ENCODE data around the gene GATAD2A. TPM values are rescaled to one million over a fixed set of nuclear protein-coding genes. Genes with fewer than 3 reads are reported as not detected.
A peak's percentile ranks its signal among the peaks of the same experiment; 100 is the strongest.

Gene GATAD2A
- total and polyA plus RNA-seq, 4 experiments from 2014 or later: 3.8 to 108 (median 65.6) TPM

GRCh38 chr19:19487950-19488874 is 82.7 kb downstream of the GATAD2A start:
- H3K27me3 Mint-ChIP-seq: no peaks in the 10 kb centered on the region
- Histone ChIP-seq H3K4me3 (ENCODE audit: low read length in 2 of 2) (peak overlapping the region; percentile 9 to 26), H3K9me3 (ENCODE audit: control insufficient read depth in 1 of 2, low read length in 2 of 2) (no peaks in the 10 kb centered on the region), H3K4me1 (ENCODE audit: insufficient read depth, low read length) (peaks cover 54% of the 10 kb centered on the region), H3K27me3 (ENCODE audit: insufficient read depth, low read length) (no peaks in the 10 kb centered on the region), H3K36me3 (ENCODE audit: insufficient read depth, low read length) (peaks cover 11% of the 10 kb centered on the region), H3K27ac (ENCODE audit: low read depth, low read length) (peak overlapping the region; percentile 80)
- peak overlapping the region; percentile 98 to 100 (median 100) for H3K27ac Mint-ChIP-seq
- peaks cover 12 to 28% of the 10 kb centered on the region in 2 donors for H3K36me3 Mint-ChIP-seq
- CTCF ChIA-PET (ENCODE audit: partially characterized antibody): interaction anchor here (0.6 to 10.9 kb wide), 10 partner anchors 13 to 263 kb away, joined by 3 to 287 read pairs (median 10); partner anchors contain the start of gene GATAD2A
- POLR2A ChIA-PET (ENCODE audit: partially characterized antibody): interaction anchor here (0.6 to 5.7 kb wide), 21 partner anchors 10 to 180 kb away, joined by 3 to 134 read pairs (median 5); partner anchors contain the start of genes GATAD2A, NDUFA13, TSSK6 and ZNF101
- H3K4me3 Mint-ChIP-seq: peak overlapping the region; percentile 68 to 87 (median 78)
- peaks cover 29 to 69% (median 50%) of the 10 kb centered on the region in 4 donors for H3K4me1 Mint-ChIP-seq
- intact Hi-C loops (cut with micrococcal nuclease): loop anchor here (5.0 kb wide), 1 partner anchor 41 kb away; no protein-coding TSS in a partner anchor
- no peaks in the 10 kb centered on the region for H3K9me3 Mint-ChIP-seq
- DNase-seq: peak in 1 of 5 donors; percentile 6

GRCh38 chr19:19488875-19489690 is 83.6 kb downstream of the GATAD2A start:
- H3K36me3 Mint-ChIP-seq: peaks cover 10 to 27% of the 10 kb centered on the region in 2 donors
- H3K4me1 Mint-ChIP-seq: peaks cover 29 to 67% (median 47%) of the 10 kb centered on the region in 4 donors
- POLR2A ChIA-PET (ENCODE audit: partially characterized antibody): interaction anchor here (0.7 to 5.7 kb wide), 24 partner anchors 10 to 303 kb away, joined by 3 to 134 read pairs (median 6); partner anchors contain the start of genes BORCS8, GATAD2A, NDUFA13 and RFXANK
- H3K36me3 ChIP-seq (ENCODE audit: insufficient read depth, low read length): peaks cover 16% of the 10 kb centered on the region
- peaks cover 54% of the 10 kb centered on the region for H3K4me1 ChIP-seq (ENCODE audit: insufficient read depth, low read length)
- peak overlapping the region; percentile 9 to 37 for H3K4me3 ChIP-seq (ENCODE audit: low read length in 2 of 2)
- H3K27me3 Mint-ChIP-seq: no peaks in the 10 kb centered on the region
- peak; percentile 93 to 99 (median 95) for DNase-seq
- H3K9me3 Mint-ChIP-seq: no peaks in the 10 kb centered on the region
- CTCF ChIA-PET (ENCODE audit: partially characterized antibody): interaction anchor here (0.6 to 10.9 kb wide), 14 partner anchors 17 to 264 kb away, joined by 3 to 287 read pairs (median 12); partner anchors contain the start of gene GATAD2A
- H3K9me3 ChIP-seq (ENCODE audit: control insufficient read depth in 1 of 2, low read length in 2 of 2): no peaks in the 10 kb centered on the region
- H3K27me3 ChIP-seq (ENCODE audit: insufficient read depth, low read length): no peaks in the 10 kb centered on the region
- peak overlapping the region; percentile 68 to 87 (median 78) for H3K4me3 Mint-ChIP-seq
- peak overlapping the region; percentile 80 for H3K27ac ChIP-seq (ENCODE audit: low read depth, low read length)
- intact Hi-C loops (cut with micrococcal nuclease): loop anchor here (1.0 to 5.0 kb wide), 6 partner anchors 27 to 169 kb away; partner anchors contain the start of genes GATAD2A, MAU2, NDUFA13 and SUGP1
- H3K27ac Mint-ChIP-seq: peak overlapping the region; percentile 98 to 100 (median 100)

- peak overlapping the region in 1 of 2 donors; percentile 37 for H3K4me3 ChIP-seq (ENCODE audit: low read length in 2 of 2)
- ChIA-PET POLR2A (ENCODE audit: partially characterized antibody) (interaction anchor here (0.7 to 5.7 kb wide), 22 partner anchors 15 to 344 kb away, joined by 3 to 134 read pairs (median 6); partner anchors contain the start of genes BORCS8, GATAD2A, NDUFA13 and NR2C2AP), CTCF (ENCODE audit: partially characterized antibody) (interaction anchor here (1.0 to 10.9 kb wide), 28 partner anchors 9 to 349 kb away, joined by 3 to 287 read pairs (median 8); partner anchors contain the start of gene GATAD2A)
- peaks cover 54% of the 10 kb centered on the region for H3K4me1 ChIP-seq (ENCODE audit: insufficient read depth, low read length)
- H3K9me3 ChIP-seq (ENCODE audit: control insufficient read depth in 1 of 2, low read length in 2 of 2): no peaks in the 10 kb centered on the region
- Mint-ChIP-seq H3K27me3 (no peaks in the 10 kb centered on the region), H3K36me3 (peaks cover 10 to 34% of the 10 kb centered on the region in 2 donors), H3K27ac (peak overlapping the region; percentile 98 to 100 (median 100)), H3K9me3 (no peaks in the 10 kb centered on the region), H3K4me3 (peak overlapping the region in 7 of 8 donors; percentile 68 to 87 (median 78)), H3K4me1 (peaks cover 30 to 64% (median 47%) of the 10 kb centered on the region in 4 donors)
- H3K27me3 ChIP-seq (ENCODE audit: insufficient read depth, low read length): no peaks in the 10 kb centered on the region
- peak in 3 of 5 donors; percentile 21 to 54 (median 27) for DNase-seq
- H3K36me3 ChIP-seq (ENCODE audit: insufficient read depth, low read length): peaks cover 23% of the 10 kb centered on the region
- intact Hi-C loops (cut with micrococcal nuclease): loop anchor here (1.0 to 5.0 kb wide), 9 partner anchors 26 to 304 kb away; partner anchors contain the start of genes BORCS8, GATAD2A, MAU2 and NDUFA13
- H3K27ac ChIP-seq (ENCODE audit: low read depth, low read length): peak overlapping the region; percentile 80
Measured at GRCh38 chr19:19489804-19490204, 84.3 kb downstream of the GATAD2A start.

- H3K36me3 ChIP-seq (ENCODE audit: insufficient read depth, low read length): peaks cover 26% of the 10 kb centered on the region
- ChIA-PET CTCF (ENCODE audit: partially characterized antibody) (interaction anchor here (1.0 to 10.9 kb wide), 36 partner anchors 10 to 349 kb away, joined by 3 to 287 read pairs (median 6); partner anchors contain the start of genes GATAD2A, NDUFA13 and TSSK6), POLR2A (ENCODE audit: partially characterized antibody) (interaction anchor here (0.6 to 5.7 kb wide), 21 partner anchors 15 to 344 kb away, joined by 3 to 134 read pairs (median 6); partner anchors contain the start of genes BORCS8, GATAD2A, NDUFA13 and NR2C2AP)
- H3K27ac ChIP-seq (ENCODE audit: low read depth, low read length): peak overlapping the region; percentile 80
- Mint-ChIP-seq H3K27ac (peak overlapping the region; percentile 98 to 100 (median 100)), H3K4me3 (peak overlapping the region in 6 of 8 donors; percentile 17 to 87 (median 56)), H3K9me3 (no peaks in the 10 kb centered on the region), H3K27me3 (no peaks in the 10 kb centered on the region), H3K36me3 (peaks cover 10 to 36% of the 10 kb centered on the region in 2 donors), H3K4me1 (peaks cover 31 to 59% (median 45%) of the 10 kb centered on the region in 4 donors)
- DNase-seq: peak; percentile 80 to 84 (median 81)
- H3K4me1 ChIP-seq (ENCODE audit: insufficient read depth, low read length): peaks cover 50% of the 10 kb centered on the region
- intact Hi-C loops (cut with micrococcal nuclease): loop anchor here (1.0 to 2.0 kb wide), 3 partner anchors 123 to 304 kb away; partner anchors contain the start of genes BORCS8 and RFXANK
- H3K9me3 ChIP-seq (ENCODE audit: control insufficient read depth in 1 of 2, low read length in 2 of 2): no peaks in the 10 kb centered on the region
- peak overlapping the region in 1 of 2 donors; percentile 37 for H3K4me3 ChIP-seq (ENCODE audit: low read length in 2 of 2)
- no peaks in the 10 kb centered on the region for H3K27me3 ChIP-seq (ENCODE audit: insufficient read depth, low read length)
Measured at GRCh38 chr19:19490214-19490968, 84.9 kb downstream of the GATAD2A start.

- Mint-ChIP-seq H3K9me3 (no peaks in the 10 kb centered on the region), H3K36me3 (peaks cover 18 to 42% of the 10 kb centered on the region in 2 donors), H3K27ac (peak overlapping the region in 1 of 7 donors; percentile 99), H3K27me3 (no peaks in the 10 kb centered on the region), H3K4me1 (peaks cover 31 to 49% (median 38%) of the 10 kb centered on the region in 4 donors), H3K4me3 (no peak overlapping the region)
- peaks cover 36% of the 10 kb centered on the region for H3K36me3 ChIP-seq (ENCODE audit: insufficient read depth, low read length)
- H3K4me3 ChIP-seq (ENCODE audit: low read length in 2 of 2): no peak overlapping the region
- CTCF ChIA-PET (ENCODE audit: partially characterized antibody): interaction anchor here (1.0 to 10.9 kb wide), 24 partner anchors 11 to 347 kb away, joined by 3 to 287 read pairs (median 8); partner anchors contain the start of genes GATAD2A, NDUFA13 and TSSK6
- DNase-seq: no peak
- peaks cover 40% of the 10 kb centered on the region for H3K4me1 ChIP-seq (ENCODE audit: insufficient read depth, low read length)
- H3K27me3 ChIP-seq (ENCODE audit: insufficient read depth, low read length): no peaks in the 10 kb centered on the region
- no peak overlapping the region for H3K27ac ChIP-seq (ENCODE audit: low read depth, low read length)
- H3K9me3 ChIP-seq (ENCODE audit: control insufficient read depth in 1 of 2, low read length in 2 of 2): no peaks in the 10 kb centered on the region
- POLR2A ChIA-PET (ENCODE audit: partially characterized antibody): interaction anchor here (1.4 to 5.7 kb wide), 8 partner anchors 21 to 300 kb away, joined by 5 to 134 read pairs (median 21); partner anchors contain the start of genes BORCS8, GATAD2A and RFXANK
- intact Hi-C loops (cut with micrococcal nuclease): loop anchor here (2.0 kb wide), 1 partner anchor 299 kb away; the partner anchor contains the start of genes BORCS8 and RFXANK
Measured at GRCh38 chr19:19491321-19492025, 86.0 kb downstream of the GATAD2A start.
